Neural cell (in vitro differentiated cells): ENCODE measurements around the gene SEMA7A. TPM values are rescaled to one million over a fixed set of nuclear protein-coding genes. Genes with fewer than 3 reads are reported as not detected.

Experiments
- H2AFZ ChIP-seq: fragments of 200-600, 300-800 bp; sonication (generic), shearing (Covaris generic); 2 replicates; pipeline ENCODE4 v1.6.0; 2014; ENCODE audit warnings: low read depth, mild to moderate bottlenecking, antibody characterized with exemption, low read length, moderate library complexity
- H3F3A ChIP-seq: fragments of 200-600 bp; shearing (Covaris generic); 2 replicates; pipeline ENCODE4 v1.6.1; 2016; ENCODE audit warnings: mild to moderate bottlenecking, moderate library complexity, mixed read lengths, antibody characterized with exemption, low read length; ENCODE audit not compliant: insufficient read depth, poor library complexity, severe bottlenecking
- H3K27ac ChIP-seq: fragments of 200-600, 300-800 bp; sonication (generic), shearing (Covaris generic); 2 replicates; pipeline ENCODE4 v1.5.1; 2014; ENCODE audit warnings: mild to moderate bottlenecking, low read length, moderate library complexity
- H3K27me3 ChIP-seq: fragments of 300-800, 200-600 bp; sonication (generic), shearing (Covaris generic); 2 replicates; pipeline ENCODE4 v1.6.0; 2014; ENCODE audit warnings: mild to moderate bottlenecking, low read depth, low read length, moderate library complexity; ENCODE audit not compliant: insufficient read depth
- H3K36me3 ChIP-seq: fragments of 300-800, 200-600 bp; sonication (generic), shearing (Covaris generic); 2 replicates; pipeline ENCODE4 v1.5.1; 2014; ENCODE audit warnings: mild to moderate bottlenecking, antibody characterized with exemption, low read length, moderate library complexity; ENCODE audit not compliant: insufficient read depth
- H3K4me2 ChIP-seq: fragments of 300-800, 200-600 bp; sonication (generic), shearing (Covaris generic); 2 replicates; pipeline ENCODE4 v1.6.0; 2014; ENCODE audit warnings: mild to moderate bottlenecking, low read length
- H3K4me3 ChIP-seq: fragments of 300-800, 200-600 bp; sonication (generic), shearing (Covaris generic); 2 replicates; pipeline ENCODE4 v1.5.1; 2014; ENCODE audit warnings: mild to moderate bottlenecking, low read length, moderate library complexity
- H3K79me2 ChIP-seq: fragments of 200-600 bp; shearing (Covaris generic); replicated peaks from 2 replicates; pipeline ENCODE4 v1.6.0; 2014; ENCODE audit warnings: mild to moderate bottlenecking, low read length, moderate library complexity; ENCODE audit not compliant: insufficient read depth
- H3K9ac ChIP-seq: fragments of 300-800, 200-600 bp; sonication (generic), shearing (Covaris generic); 2 replicates; pipeline ENCODE4 v1.6.1; 2016; ENCODE audit warnings: mild to moderate bottlenecking, low read length, mixed read lengths
- H3K9me2 ChIP-seq: fragments of 200-600 bp; shearing (Covaris generic); 2 replicates; pipeline ENCODE4 v1.6.1; 2016; ENCODE audit warnings: mild to moderate bottlenecking, low read length, mixed read lengths; ENCODE audit not compliant: insufficient read depth
- H3K9me3 ChIP-seq: fragments of 200-600, 300-800 bp; sonication (generic), shearing (Covaris generic); 2 replicates; pipeline ENCODE4 v1.6.1; 2016; ENCODE audit warnings: mild to moderate bottlenecking, mixed run types, low read length, moderate library complexity, mixed read lengths
- H4K20me1 ChIP-seq: fragments of 200-600 bp; shearing (Covaris generic); 2 replicates; pipeline ENCODE4 v1.6.1; 2016; ENCODE audit warnings: mild to moderate bottlenecking, mixed run types; ENCODE audit not compliant: insufficient read depth
- CTCF ChIP-seq: fragments of 450-650 bp; IDR thresholded peaks from 2 replicates; pipeline ENCODE4 v1.5.1; 2014; ENCODE audit warnings: antibody characterized with exemption, mild to moderate bottlenecking, moderate library complexity; ENCODE audit not compliant: poor library complexity, severe bottlenecking
- EP300 ChIP-seq: fragments of 450-650 bp; conservative IDR thresholded peaks from 2 replicates; pipeline ENCODE4 v1.6.1; 2014; ENCODE audit warnings: antibody characterized with exemption, mild to moderate bottlenecking, moderate library complexity; ENCODE audit not compliant: poor library complexity, severe bottlenecking
- EZH2 ChIP-seq: fragments of 200-600, 300-800 bp; shearing (Covaris generic), sonication (generic); IDR thresholded peaks from 2 replicates; pipeline ENCODE4 v1.6.1; 2014; ENCODE audit warnings: antibody characterized with exemption, low read length, borderline replicate concordance, mild to moderate bottlenecking; ENCODE audit not compliant: insufficient read depth, poor library complexity, severe bottlenecking
- MXI1 ChIP-seq: fragments of 450-650 bp; conservative IDR thresholded peaks from 2 replicates; pipeline ENCODE4 v1.6.1; 2014; ENCODE audit warnings: antibody characterized with exemption, mild to moderate bottlenecking; ENCODE audit not compliant: poor library complexity, severe bottlenecking
- POLR2AphosphoS5 ChIP-seq: IDR thresholded peaks from 2 replicates; pipeline ENCODE4 v1.6.1; 2012
- RAD21 ChIP-seq: fragments of 450-650 bp; conservative IDR thresholded peaks from 2 replicates; pipeline ENCODE4 v1.6.1; 2014; ENCODE audit warnings: antibody characterized with exemption, mild to moderate bottlenecking, moderate library complexity
- REST ChIP-seq: IDR thresholded peaks from 2 replicates; pipeline ENCODE4 v1.6.1; 2012; ENCODE audit warnings: borderline replicate concordance
- SMC3 ChIP-seq: fragments of 450-650 bp; conservative IDR thresholded peaks from 2 replicates; pipeline ENCODE4 v1.6.1; 2014; ENCODE audit warnings: antibody characterized with exemption, mild to moderate bottlenecking, moderate library complexity; ENCODE audit not compliant: poor library complexity
- TAF1 ChIP-seq: IDR thresholded peaks from 2 replicates; pipeline ENCODE4 v1.6.1; 2012; ENCODE audit warnings: low read depth
- polyA plus RNA-seq: library from polyadenylated mRNA; depleted of rRNA; stranded (reverse); fragments of >200 nt; gene quantifications from 2 replicates; pipeline ENCODE4 v1.2.3, GENCODE V29; 2014

Gene SEMA7A
- polyA plus RNA-seq, 1 donor from 2014 or later = 28.8 TPM

GRCh38 chr15:74451322-74451721, 17.6 kb upstream of the SEMA7A start (continued):
- no peak for TF ChIP-seq MXI1

GRCh38 chr15:74449643-74450205, 16.0 kb upstream of the SEMA7A start:
- Histone ChIP-seq H3K36me3 (no peaks in the 10 kb centered on the region), H3K4me3 (no peak overlapping the region)
- no peak for TF ChIP-seq POLR2AphosphoS5
- no peak for TF ChIP-seq EP300
- no peak for TF ChIP-seq TAF1
- TF ChIP-seq CTCF = no peak
- no peak for TF ChIP-seq SMC3
- no peak for TF ChIP-seq EZH2
- TF ChIP-seq RAD21 = no peak
- TF ChIP-seq REST = no peak
- no peak for TF ChIP-seq MXI1

GRCh38 chr15:74449095-74449494, 15.3 kb upstream of the SEMA7A start:
- H3K27ac ChIP-seq = no peak overlapping the region
- no peaks in the 10 kb centered on the region for H4K20me1 ChIP-seq
- H3K79me2 ChIP-seq = no peaks in the 10 kb centered on the region
- no peaks in the 10 kb centered on the region for H3K36me3 ChIP-seq
- H3K4me2 ChIP-seq = no peak overlapping the region
- no peak overlapping the region for H3K9ac ChIP-seq
- H2AFZ ChIP-seq = no peak overlapping the region
- no peaks in the 10 kb centered on the region for H3F3A ChIP-seq
- no peak overlapping the region for H3K4me3 ChIP-seq
- TF ChIP-seq RAD21 (no peak), TAF1 (no peak), CTCF (no peak), SMC3 (no peak), EZH2 (no peak), POLR2AphosphoS5 (no peak), REST (no peak), MXI1 (no peak), EP300 (no peak)
- no peaks in the 10 kb centered on the region for H3K9me3 ChIP-seq
- H3K27me3 ChIP-seq = no peaks in the 10 kb centered on the region
- no peaks in the 10 kb centered on the region for H3K9me2 ChIP-seq

More at GRCh38 chr15:74449643-74450205, 16.0 kb upstream of the SEMA7A start:
- no peaks in the 10 kb centered on the region for H3K27me3 ChIP-seq
- H4K20me1 ChIP-seq = no peaks in the 10 kb centered on the region
- H3K27ac ChIP-seq = no peak overlapping the region
- H2AFZ ChIP-seq = no peak overlapping the region
- no peaks in the 10 kb centered on the region for H3K79me2 ChIP-seq
- H3K4me2 ChIP-seq = no peak overlapping the region
- H3F3A ChIP-seq = no peaks in the 10 kb centered on the region
- H3K9me3 ChIP-seq = no peaks in the 10 kb centered on the region
- no peak overlapping the region for H3K9ac ChIP-seq
- H3K9me2 ChIP-seq = no peaks in the 10 kb centered on the region
